Measurements from ENCODE around the gene MATN4. TPM values are rescaled to one million over a fixed set of nuclear protein-coding genes. Genes with fewer than 3 reads are reported as not detected.

Gene MATN4
- total RNA-seq, 1 donor from 2014 or later = 0.64 TPM

GRCh38 chr20:45290677-45291355, 17.3 kb downstream of the MATN4 start:
- peaks cover 8% of the 10 kb centered on the region for H3K4me1 Mint-ChIP-seq (ENCODE audit: low read depth)
- no peaks in the 10 kb centered on the region for H3K36me3 Mint-ChIP-seq (ENCODE audit: low read depth)
- H3K27ac Mint-ChIP-seq = no peak overlapping the region
- H3K27me3 Mint-ChIP-seq (ENCODE audit: low read depth) = peaks cover 29% of the 10 kb centered on the region
- H3K9me3 Mint-ChIP-seq = no peaks in the 10 kb centered on the region
- peak; percentile 57 for DNase-seq (ENCODE audit: low spot score)
- no peak overlapping the region for H3K4me3 Mint-ChIP-seq (ENCODE audit: low read depth)
- intact Hi-C loops (cut with micrococcal nuclease) = loop anchor here (5.0 kb wide), 3 partner anchors 54 to 194 kb away; no protein-coding TSS in a partner anchor

GRCh38 chr20:45289942-45290676, 18.0 kb downstream of the MATN4 start:
- no peak overlapping the region for H3K4me3 Mint-ChIP-seq (ENCODE audit: low read depth)
- H3K9me3 Mint-ChIP-seq = no peaks in the 10 kb centered on the region
- H3K27me3 Mint-ChIP-seq (ENCODE audit: low read depth) = peaks cover 29% of the 10 kb centered on the region
- no peak for DNase-seq (ENCODE audit: low spot score)
- intact Hi-C loops (cut with micrococcal nuclease) = loop anchor here (5.0 kb wide), 3 partner anchors 53 to 193 kb away; no protein-coding TSS in a partner anchor
- no peak overlapping the region for H3K27ac Mint-ChIP-seq
- H3K36me3 Mint-ChIP-seq (ENCODE audit: low read depth) = no peaks in the 10 kb centered on the region
- peaks cover 8% of the 10 kb centered on the region for H3K4me1 Mint-ChIP-seq (ENCODE audit: low read depth)

- Mint-ChIP-seq H3K4me3 (ENCODE audit: low read depth) (no peak overlapping the region), H3K27me3 (ENCODE audit: low read depth) (peaks cover 30% of the 10 kb centered on the region), H3K36me3 (ENCODE audit: low read depth) (no peaks in the 10 kb centered on the region), H3K4me1 (ENCODE audit: low read depth) (peaks cover 7% of the 10 kb centered on the region), H3K27ac (no peak overlapping the region), H3K9me3 (no peaks in the 10 kb centered on the region)
- DNase-seq (ENCODE audit: low spot score) = no peak
- intact Hi-C loops (cut with micrococcal nuclease) = no loop called here
These were observed 19.2 kb downstream of the MATN4 start for GRCh38 chr20:45288860-45289259.

- Mint-ChIP-seq H3K27me3 (ENCODE audit: low read depth) (peaks cover 31% of the 10 kb centered on the region), H3K36me3 (ENCODE audit: low read depth) (no peaks in the 10 kb centered on the region), H3K27ac (no peak overlapping the region), H3K9me3 (no peaks in the 10 kb centered on the region), H3K4me3 (ENCODE audit: low read depth) (no peak overlapping the region), H3K4me1 (ENCODE audit: low read depth) (peaks cover 6% of the 10 kb centered on the region)
- DNase-seq (ENCODE audit: low spot score) = no peak
- intact Hi-C loops (cut with micrococcal nuclease) = no loop called here
These were observed 19.7 kb downstream of the MATN4 start for GRCh38 chr20:45288376-45288775.

- Mint-ChIP-seq H3K9me3 (no peaks in the 10 kb centered on the region), H3K36me3 (ENCODE audit: low read depth) (no peaks in the 10 kb centered on the region), H3K27me3 (ENCODE audit: low read depth) (peaks cover 17% of the 10 kb centered on the region), H3K27ac (no peak overlapping the region), H3K4me3 (ENCODE audit: low read depth) (no peak overlapping the region), H3K4me1 (ENCODE audit: low read depth) (no peaks in the 10 kb centered on the region)
- DNase-seq (ENCODE audit: low spot score) = no peak
- intact Hi-C loops (cut with micrococcal nuclease) = no loop called here
These were observed 24.5 kb downstream of the MATN4 start for GRCh38 chr20:45283551-45284057.

- intact Hi-C loops (cut with micrococcal nuclease) = no loop called here
- Mint-ChIP-seq H3K4me3 (ENCODE audit: low read depth) (no peak overlapping the region), H3K4me1 (ENCODE audit: low read depth) (no peaks in the 10 kb centered on the region), H3K9me3 (no peaks in the 10 kb centered on the region), H3K27ac (no peak overlapping the region), H3K27me3 (ENCODE audit: low read depth) (peaks cover 17% of the 10 kb centered on the region), H3K36me3 (ENCODE audit: low read depth) (no peaks in the 10 kb centered on the region)
- DNase-seq (ENCODE audit: low spot score) = no peak
These were observed 25.2 kb downstream of the MATN4 start for GRCh38 chr20:45282700-45283550.

GRCh38 chr20:45279992-45280391, 28.1 kb downstream of the MATN4 start:
- H3K4me3 Mint-ChIP-seq (ENCODE audit: low read depth) = no peak overlapping the region
- H3K36me3 Mint-ChIP-seq (ENCODE audit: low read depth) = no peaks in the 10 kb centered on the region
- no peak for DNase-seq (ENCODE audit: low spot score)
- no peaks in the 10 kb centered on the region for H3K4me1 Mint-ChIP-seq (ENCODE audit: low read depth)
- H3K27me3 Mint-ChIP-seq (ENCODE audit: low read depth) = peaks cover 22% of the 10 kb centered on the region
- intact Hi-C loops (cut with micrococcal nuclease) = no loop called here
- H3K27ac Mint-ChIP-seq = no peak overlapping the region
- H3K9me3 Mint-ChIP-seq = no peaks in the 10 kb centered on the region

- H3K27me3 Mint-ChIP-seq (ENCODE audit: low read depth) = peaks cover 44% of the 10 kb centered on the region
These were observed 32.8 kb downstream of the MATN4 start for GRCh38 chr20:45275338-45275737.

GRCh38 chr20:45269754-45270270, 38.3 kb downstream of the MATN4 start:
- Mint-ChIP-seq H3K4me3 (ENCODE audit: low read depth) (no peak overlapping the region), H3K9me3 (no peaks in the 10 kb centered on the region), H3K36me3 (ENCODE audit: low read depth) (no peaks in the 10 kb centered on the region), H3K4me1 (ENCODE audit: low read depth) (no peaks in the 10 kb centered on the region), H3K27ac (no peak overlapping the region), H3K27me3 (ENCODE audit: low read depth) (peaks cover 48% of the 10 kb centered on the region)
- intact Hi-C loops (cut with micrococcal nuclease) = no loop called here
- no peak for DNase-seq (ENCODE audit: low spot score)

More at GRCh38 chr20:45275338-45275737, 32.8 kb downstream of the MATN4 start:
- H3K4me1 Mint-ChIP-seq (ENCODE audit: low read depth) = no peaks in the 10 kb centered on the region
- no peaks in the 10 kb centered on the region for H3K36me3 Mint-ChIP-seq (ENCODE audit: low read depth)
- H3K9me3 Mint-ChIP-seq = no peaks in the 10 kb centered on the region
- no peak overlapping the region for H3K27ac Mint-ChIP-seq
- intact Hi-C loops (cut with micrococcal nuclease) = no loop called here
- H3K4me3 Mint-ChIP-seq (ENCODE audit: low read depth) = no peak overlapping the region
- no peak for DNase-seq (ENCODE audit: low spot score)

GRCh38 chr20:45269056-45269455, 39.0 kb downstream of the MATN4 start:
- Mint-ChIP-seq H3K36me3 (ENCODE audit: low read depth) (no peaks in the 10 kb centered on the region), H3K4me1 (ENCODE audit: low read depth) (no peaks in the 10 kb centered on the region), H3K9me3 (no peaks in the 10 kb centered on the region), H3K27me3 (ENCODE audit: low read depth) (peaks cover 47% of the 10 kb centered on the region), H3K27ac (no peak overlapping the region), H3K4me3 (ENCODE audit: low read depth) (no peak overlapping the region)
- DNase-seq (ENCODE audit: low spot score) = no peak
- intact Hi-C loops (cut with micrococcal nuclease) = no loop called here

GRCh38 chr20:45268531-45268930, 39.6 kb downstream of the MATN4 start:
- no peaks in the 10 kb centered on the region for H3K4me1 Mint-ChIP-seq (ENCODE audit: low read depth)
- intact Hi-C loops (cut with micrococcal nuclease) = no loop called here
- H3K4me3 Mint-ChIP-seq (ENCODE audit: low read depth) = no peak overlapping the region
- no peak for DNase-seq (ENCODE audit: low spot score)
- peaks cover 46% of the 10 kb centered on the region for H3K27me3 Mint-ChIP-seq (ENCODE audit: low read depth)
- H3K36me3 Mint-ChIP-seq (ENCODE audit: low read depth) = no peaks in the 10 kb centered on the region
- no peak overlapping the region for H3K27ac Mint-ChIP-seq
- no peaks in the 10 kb centered on the region for H3K9me3 Mint-ChIP-seq

GRCh38 chr20:45266977-45267376, 41.1 kb downstream of the MATN4 start:
- Mint-ChIP-seq H3K9me3 (no peaks in the 10 kb centered on the region), H3K27ac (no peak overlapping the region), H3K27me3 (ENCODE audit: low read depth) (peaks cover 46% of the 10 kb centered on the region), H3K4me3 (ENCODE audit: low read depth) (no peak overlapping the region), H3K36me3 (ENCODE audit: low read depth) (no peaks in the 10 kb centered on the region), H3K4me1 (ENCODE audit: low read depth) (no peaks in the 10 kb centered on the region)
- intact Hi-C loops (cut with micrococcal nuclease) = no loop called here
- DNase-seq (ENCODE audit: low spot score) = no peak
